HuH-7.5 (cell line): ENCODE data around the gene DIRAS3.
"Not testable (repeated sequence)": the region's sequence is repeated elsewhere in the genome, so short reads cannot be mapped to it uniquely, and the experiment has no call there.

Experiments
- DNase-seq: peaks from one replicate; pipeline ENCODE4 v3.0.0; 2011; ENCODE audit warnings: low spot score

Gene DIRAS3, protein sequence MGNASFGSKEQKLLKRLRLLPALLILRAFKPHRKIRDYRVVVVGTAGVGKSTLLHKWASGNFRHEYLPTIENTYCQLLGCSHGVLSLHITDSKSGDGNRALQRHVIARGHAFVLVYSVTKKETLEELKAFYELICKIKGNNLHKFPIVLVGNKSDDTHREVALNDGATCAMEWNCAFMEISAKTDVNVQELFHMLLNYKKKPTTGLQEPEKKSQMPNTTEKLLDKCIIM

DNA sequence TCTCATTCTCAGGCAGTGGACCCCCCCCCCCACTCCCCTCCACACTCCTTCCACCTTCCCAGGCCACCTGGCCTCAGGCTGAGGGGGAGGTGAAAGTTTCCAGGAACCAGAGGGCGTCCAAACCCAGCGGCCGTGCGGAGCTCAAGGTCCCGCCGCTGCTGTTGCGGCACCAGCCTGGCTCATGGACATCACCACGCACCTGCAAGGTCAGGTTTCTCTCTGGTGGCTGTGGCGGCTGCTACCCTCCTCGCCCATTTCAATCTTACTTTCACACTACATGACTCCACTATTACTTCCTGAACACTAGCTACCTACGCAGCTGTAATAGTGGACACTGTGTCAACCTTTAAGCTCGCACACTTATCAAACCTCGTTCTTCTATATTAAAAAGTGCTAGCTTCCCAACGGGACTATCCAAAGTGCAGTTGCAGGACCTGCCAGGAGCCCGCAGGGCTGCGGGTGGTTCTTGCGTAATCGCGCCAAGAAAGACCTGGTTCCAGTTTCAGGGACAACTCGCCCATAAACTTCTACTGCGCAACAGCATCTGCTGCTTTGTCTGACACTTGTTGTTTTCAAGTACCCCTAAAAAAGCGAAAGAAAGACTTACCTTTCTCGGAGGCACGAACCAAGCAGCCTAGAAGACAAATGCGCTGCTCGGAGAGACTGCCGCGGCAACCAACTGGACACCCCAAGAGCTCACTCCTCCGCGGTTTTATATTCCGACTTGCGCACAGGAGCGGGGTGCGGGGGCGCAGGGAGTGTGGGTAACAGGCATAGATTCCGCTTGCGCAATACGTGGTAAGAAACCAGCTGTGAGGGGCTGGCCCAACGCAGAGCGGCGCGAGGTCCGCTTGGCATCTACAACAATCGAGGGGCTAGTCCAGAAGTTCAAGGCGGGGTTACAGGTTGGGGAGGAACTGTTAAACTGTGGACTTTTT, at the start of gene DIRAS3:
Gene DIRAS3 (minus strand): TSS at position 687 of the 938 bp plus-strand sequence. CDS start 3,330 bp downstream, outside the sequence.
- DNase-seq = no peak

DNA sequence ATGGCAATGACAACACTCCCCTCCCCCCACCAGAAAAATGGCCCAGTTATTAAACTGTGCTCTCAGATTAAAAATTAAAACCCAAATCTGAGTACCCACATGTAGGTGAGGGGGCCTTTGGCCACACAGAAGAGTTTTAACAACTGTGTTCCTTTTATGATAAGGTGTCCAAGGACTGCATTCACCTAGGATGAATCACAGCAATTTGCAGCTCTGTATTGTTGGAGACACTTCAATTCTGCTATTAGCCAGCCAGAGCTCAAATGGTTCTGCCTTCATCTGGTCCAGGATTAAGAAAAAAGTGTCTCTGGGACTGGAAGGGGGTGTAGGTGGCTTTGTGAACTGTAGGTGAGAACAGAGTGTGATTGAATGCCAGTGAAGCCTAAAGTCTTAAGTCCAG, 43.3 kb upstream of the DIRAS3 start:
- no peak for DNase-seq

DNA sequence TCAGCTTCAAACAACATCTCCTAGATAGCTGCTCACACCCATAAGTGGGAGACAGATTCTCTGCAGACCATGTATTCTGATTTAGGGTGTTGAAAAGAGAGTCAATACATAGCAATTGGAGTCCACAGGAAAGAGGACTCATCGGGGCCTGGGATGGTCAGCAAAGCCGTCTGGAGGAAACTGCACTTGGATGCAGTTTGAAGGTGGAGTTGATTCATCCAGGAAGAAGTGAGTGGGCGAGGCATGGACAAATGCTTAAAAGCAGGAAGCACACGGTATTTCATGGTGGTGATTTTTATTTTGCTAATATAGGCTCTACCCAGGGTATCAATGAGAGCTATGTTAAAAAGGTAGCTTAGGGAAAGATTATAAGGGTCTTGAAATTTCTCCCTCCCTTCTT, 36.8 kb upstream of the DIRAS3 start:
- no peak for DNase-seq

DNA sequence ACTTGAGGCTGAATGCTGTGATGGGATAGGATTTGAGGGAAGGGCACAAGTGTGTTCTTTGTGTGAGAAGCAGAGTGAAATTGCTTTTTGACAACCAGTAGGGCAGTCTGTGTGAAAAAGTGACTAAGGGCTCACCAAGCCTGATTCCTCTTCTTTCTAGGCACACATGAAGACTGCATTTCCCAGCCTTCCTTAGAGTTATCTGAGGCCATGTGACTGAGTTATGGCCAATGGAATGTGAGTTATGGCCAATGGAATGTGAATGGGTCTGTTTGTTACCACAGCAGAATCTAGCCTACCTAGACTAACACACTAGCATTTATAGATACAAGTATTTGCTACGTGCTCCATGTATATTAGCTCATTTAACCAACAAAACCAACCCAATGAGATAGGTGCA, 35.3 kb upstream of the DIRAS3 start:
- no peak for DNase-seq

DNA sequence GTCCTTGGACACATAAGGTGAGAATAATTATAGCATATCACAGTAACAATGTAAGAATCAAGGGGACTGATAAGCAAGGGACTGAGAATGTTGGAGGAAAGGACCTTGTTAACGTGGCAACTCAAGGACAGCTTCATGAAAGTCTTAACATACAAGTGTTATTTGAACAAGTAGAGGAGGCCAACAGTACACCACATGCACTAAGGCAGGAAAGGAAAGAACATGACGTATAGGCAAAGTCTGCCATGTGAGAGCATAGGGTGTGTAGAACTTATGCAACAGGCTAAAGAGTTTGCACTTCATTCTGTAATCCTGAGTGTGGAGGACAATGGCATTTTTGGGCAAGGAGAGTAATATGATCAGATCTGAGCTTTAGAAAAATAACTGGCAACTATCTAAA, 33.3 kb upstream of the DIRAS3 start:
- DNase-seq = no peak

DNA sequence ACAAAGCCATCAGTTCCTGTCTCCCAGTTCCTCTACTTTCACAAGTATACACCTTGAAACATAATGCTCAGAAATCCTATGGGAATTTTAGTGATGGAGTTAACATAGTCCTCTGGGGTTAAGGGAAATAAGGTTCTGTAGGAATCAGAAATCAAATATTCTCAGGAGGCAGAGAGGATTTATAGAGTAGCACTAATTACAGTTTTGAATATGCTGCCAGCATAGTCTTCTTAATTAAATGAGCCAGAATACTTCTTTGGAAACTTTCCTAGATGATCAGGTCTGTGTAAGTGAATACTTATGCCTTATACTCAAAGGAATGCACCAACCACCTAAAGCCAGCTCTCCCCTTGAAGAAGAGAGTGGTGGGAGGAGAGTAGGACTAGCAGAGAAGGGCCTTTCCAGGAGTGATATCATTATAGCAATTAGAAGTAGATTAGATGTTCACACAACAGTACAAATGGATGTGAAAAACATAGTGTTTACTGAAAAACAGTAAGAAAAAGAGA, 31.4 kb upstream of the DIRAS3 start:
- DNase-seq = no peak

DNA sequence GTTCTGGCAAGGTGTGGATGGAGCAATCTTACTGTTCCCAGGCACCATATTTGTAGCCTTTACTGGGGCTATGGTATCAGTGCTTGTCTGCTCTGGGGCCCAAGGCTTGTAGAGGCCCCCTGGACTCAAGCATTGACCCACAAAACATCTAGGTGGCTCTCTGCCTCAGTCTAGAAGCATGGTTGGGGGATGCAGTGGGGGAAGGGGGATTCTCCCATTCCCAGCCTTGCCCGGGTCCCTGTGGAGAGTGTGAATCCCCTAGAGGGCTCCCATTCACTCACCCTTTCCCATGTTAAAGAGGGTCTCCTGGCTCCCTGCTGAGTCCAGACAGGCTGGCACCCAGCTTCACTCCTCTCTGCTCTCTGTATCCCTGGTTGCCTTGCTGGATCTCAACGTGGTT, 28.2 kb upstream of the DIRAS3 start:
- DNase-seq = no peak

DNA sequence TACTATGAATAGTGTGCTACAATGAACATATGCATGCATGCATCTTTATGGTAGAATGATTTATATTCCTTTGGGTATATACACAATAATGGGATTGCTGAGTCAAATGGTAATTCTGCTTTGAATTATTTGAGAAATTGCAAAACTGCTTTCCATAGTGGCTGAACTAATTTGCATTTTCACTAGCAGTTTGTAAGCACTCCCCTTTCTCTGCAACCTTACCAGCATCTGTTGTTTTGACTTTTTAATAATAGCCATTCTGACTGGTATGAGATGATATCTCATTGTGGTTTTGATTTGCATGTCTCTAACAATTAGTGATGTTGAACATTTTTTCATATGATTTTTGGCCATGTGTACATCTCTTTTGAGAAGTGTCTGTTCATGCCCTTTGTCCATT, 24.0 kb upstream of the DIRAS3 start:
- no peak for DNase-seq

DNA sequence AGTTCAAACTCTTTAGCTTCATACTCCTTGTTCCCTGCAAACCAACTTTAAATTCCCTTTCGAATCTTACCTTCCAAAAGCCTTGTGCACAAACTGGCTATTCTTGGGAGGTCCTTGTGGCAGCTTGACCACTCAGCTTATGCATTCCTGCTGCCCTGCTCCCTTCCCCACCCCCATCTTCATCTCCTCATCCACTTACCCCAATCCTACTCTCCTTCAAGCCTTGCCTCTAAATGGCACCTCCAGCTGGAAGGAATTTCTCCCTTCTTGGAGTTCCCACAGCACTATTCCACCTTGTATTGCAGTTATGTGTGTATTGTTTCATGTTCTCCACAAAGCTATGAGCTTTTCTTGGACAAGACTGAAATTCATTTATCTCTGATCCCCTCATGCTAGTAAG, 15.3 kb upstream of the DIRAS3 start:
- no peak for DNase-seq

DNA sequence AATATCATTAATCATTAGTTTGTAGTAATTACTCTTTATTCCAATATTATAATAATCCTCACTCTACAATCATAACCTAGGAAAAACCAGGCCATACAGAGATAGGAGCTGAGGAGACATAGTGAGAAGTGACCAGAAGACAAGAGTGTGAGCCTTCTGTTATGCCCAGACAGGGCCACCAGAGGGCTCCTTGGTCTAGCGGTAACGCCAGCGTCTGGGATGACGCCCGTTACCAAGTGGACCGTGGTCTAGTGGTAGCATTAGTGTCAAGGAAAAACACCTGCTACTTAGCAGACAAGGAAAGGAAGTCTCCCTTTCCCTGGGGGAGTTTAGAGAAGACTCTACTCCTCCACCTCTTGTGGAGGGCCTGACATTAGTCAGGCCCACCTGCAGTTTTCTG, 7.6 kb upstream of the DIRAS3 start:
- DNase-seq = not testable (repeated sequence)

DNA sequence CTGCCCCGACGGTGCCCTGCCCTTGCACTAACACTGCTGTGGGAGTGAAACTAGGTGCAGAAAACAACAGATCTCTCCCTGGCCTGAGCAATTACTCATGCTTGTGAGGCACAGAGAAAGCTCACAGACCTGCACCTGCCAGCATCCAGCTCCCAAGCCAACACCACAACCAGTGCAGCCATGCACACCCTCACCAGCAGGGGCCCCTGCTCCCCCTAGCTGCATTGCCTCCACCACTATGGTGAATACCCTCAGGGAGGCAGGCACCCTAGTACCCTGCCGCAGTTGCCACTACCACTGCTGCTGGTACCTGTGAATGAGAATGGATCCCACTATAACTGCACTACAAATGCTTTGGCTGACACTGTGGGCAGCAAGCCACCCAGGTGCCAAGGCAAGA, 7.1 kb upstream of the DIRAS3 start:
- DNase-seq = no peak

DNA sequence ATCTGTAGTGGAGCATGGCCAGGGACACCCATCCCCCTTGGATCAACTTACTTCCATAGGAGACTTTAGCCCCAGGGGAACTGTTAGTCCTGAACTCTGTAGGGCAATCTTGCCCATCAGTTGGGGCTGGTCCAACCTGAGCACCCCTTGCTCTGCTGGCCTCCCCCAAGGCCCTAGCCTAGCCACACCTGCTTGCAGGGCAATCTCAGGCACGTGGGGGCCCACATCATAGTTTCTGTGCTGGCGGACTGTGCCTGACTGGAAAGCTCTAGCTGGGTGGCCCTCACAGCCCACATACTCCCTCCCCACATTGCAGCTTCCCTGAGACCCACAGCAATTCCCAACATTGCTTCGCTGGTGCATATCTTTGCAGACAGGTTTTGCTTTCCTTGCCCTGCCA, 6.6 kb upstream of the DIRAS3 start:
- DNase-seq = no peak

DNA sequence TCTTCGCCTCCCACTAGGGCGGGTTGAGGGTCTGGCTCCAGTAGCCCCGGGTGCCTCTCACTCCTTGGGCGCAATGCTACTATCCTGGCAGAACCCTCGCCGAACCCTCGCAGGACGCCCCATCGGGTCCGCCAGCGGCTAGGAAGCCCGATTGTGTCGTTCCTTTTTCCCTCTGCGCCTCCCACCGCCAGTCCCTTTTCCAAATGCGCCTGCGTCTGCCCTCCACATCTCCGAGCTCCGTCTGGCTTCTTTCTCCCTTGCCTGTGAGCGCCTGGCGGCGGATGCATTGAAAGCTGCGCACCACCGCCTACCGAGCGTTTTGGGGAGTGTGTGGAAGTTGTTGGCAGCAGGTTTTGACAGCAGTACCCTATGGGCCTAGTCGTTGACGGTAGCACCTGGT, 1.0 kb upstream of the DIRAS3 start:
- DNase-seq = no peak

DNA sequence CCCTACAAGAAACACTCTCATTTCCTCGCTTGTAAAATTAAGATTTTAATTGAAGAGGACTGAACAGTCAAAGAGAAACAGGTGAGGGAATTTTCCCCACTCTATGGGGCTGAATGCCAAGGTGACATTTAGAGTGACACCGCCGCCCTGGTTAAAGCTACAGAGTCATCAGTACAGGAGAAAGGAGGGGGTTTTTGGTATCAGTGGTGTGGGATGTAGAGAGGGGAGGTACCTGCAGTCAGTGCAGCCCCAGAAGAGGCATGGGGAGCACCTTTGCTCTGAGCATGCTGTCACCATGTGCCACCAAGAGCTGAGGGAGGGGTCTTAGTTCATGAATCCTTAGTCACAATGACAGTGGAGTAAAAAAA, 2.8 kb downstream of the DIRAS3 start:
- DNase-seq = no peak

DNA sequence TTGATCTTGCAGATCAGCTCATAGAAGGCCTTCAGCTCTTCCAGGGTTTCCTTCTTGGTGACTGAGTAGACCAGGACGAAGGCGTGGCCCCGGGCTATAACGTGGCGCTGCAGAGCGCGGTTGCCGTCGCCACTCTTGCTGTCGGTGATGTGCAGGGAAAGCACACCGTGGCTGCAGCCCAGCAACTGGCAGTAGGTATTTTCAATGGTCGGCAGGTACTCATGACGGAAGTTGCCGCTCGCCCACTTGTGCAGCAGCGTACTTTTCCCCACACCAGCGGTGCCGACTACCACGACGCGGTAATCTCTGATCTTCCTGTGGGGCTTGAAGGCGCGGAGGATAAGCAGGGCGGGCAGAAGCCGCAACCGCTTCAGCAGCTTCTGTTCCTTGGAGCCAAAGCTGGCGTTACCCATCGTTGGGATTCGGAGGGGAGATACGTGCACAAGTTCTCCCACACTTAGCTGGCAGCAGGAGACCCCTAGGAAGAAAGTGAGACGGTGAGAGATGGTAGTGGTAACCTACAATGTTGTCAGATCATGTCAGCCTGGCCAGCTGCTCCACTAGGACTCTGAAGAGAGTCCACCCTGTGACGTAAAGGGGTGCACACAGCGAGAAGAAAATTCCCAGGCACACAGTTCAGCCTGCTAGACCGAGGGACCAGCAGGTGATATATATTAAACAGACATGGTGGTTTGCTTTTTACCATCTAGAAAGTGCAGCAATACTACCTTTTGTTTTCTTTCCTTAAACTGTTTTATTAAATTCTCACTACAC, 3.4 kb downstream of the DIRAS3 start:
- no peak for DNase-seq

DNA sequence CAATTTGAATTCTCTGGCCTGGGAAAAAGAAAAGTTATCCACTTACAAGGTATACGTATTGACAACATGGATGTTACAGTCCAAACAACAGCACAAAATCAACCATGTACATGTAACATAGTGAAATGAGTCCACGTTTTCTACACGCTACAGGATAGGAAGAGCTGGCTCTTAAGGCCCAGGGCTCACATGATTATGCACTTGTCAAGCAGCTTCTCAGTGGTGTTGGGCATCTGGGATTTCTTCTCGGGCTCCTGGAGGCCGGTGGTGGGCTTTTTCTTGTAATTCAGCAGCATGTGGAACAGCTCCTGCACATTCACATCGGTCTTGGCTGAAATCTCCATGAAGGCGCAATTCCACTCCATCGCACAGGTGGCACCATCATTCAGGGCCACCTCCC, 4.0 kb downstream of the DIRAS3 start:
- DNase-seq = no peak

DNA sequence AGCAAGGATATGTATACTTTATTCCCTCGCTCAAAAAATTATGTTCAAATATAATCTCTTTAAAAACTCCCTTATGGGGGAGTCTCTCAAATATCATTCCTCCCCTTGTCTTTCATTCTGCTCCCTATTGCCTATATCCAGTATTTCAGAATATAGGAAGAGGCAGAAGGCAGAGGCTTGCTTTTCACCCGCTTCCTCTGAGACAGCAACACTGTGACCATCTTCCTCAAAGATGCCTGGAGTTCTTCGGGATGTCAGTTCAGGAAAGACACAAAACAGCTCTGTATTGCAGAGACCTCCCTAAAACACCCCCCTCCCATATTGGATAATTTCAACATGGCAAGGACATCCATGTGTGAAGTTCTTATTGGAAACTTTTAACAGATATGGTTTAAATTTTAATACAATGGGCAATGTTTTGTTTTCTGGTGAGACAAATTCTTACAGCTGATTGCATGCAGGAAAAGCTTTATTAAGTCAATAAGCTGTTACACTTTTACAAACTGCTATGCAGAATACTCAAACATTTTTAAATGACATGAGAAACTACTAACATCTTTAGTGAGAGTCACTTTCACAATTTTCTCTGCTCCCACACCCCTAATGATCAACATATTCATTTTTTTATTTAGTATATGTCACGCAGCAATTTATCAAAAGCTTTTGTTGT, 4.8 kb downstream of the DIRAS3 start:
- DNase-seq = no peak

DNA sequence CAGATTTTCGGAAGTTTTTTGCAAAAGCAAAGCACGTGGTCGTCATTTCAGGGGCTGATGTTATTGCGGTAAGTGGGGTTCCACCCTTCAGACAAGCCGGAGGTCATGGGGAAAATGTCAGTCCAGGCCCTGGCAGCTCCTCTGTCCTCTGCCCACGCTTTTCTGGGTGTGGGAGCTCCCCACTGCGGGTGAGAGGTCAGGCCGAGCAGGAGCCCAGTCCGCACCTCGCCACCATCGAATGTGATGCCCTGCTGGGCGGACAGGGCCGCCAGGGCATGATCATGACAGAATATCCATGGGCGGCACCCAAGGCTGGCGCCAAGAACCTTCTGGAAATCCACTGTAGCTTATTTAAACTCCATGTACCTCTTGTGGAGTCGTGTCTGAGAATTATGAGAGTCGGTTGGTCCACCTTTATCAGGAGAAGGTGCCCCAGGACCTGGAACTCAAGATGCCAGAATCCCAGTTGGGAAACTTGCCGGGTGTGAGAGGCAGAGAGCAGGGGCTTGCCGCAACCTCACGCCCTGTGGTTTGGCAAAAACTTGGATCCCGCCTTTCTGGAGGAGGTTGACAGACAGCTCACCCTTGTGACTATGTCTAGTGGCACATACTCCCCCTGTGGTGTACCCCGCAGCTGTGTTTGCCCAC, 6.9 kb downstream of the DIRAS3 start:
- no peak for DNase-seq

DNA sequence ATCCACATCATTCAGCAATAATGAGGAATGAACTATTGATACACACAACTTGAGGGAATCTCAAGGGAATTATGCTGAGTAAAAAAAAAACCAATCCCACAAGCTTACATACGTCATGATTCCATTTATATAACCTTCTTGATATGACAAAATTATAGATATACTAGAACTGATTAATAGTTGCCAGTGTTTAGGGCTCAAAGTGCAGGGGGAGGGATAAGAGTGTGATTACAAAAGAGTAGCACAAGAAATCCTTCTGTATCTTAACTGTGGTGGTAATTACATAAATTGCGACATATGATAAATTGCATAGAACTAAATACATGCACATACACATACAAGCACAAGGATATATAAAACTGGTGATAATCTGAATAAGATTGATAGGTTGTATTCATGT, 13.5 kb downstream of the DIRAS3 start:
- no peak for DNase-seq

DNA sequence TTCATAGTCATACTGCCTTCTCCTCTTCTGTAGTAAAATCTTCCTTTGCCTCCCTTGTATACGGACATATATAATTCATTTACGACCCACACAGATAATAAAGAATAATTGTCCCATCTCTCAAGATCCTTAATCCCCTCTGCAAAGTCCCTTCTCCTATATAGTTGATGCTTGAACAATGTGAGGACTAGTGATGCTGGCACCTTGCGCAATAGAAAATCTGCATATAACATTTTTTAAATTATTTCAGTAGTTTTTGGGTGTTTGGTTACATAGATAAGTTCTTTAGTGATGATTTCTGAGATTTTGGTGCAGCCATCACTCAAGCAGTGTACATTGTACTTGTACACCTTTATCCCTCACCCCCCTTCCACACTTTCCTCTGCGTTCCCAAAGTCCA, 21.0 kb downstream of the DIRAS3 start:
- no peak for DNase-seq

DNA sequence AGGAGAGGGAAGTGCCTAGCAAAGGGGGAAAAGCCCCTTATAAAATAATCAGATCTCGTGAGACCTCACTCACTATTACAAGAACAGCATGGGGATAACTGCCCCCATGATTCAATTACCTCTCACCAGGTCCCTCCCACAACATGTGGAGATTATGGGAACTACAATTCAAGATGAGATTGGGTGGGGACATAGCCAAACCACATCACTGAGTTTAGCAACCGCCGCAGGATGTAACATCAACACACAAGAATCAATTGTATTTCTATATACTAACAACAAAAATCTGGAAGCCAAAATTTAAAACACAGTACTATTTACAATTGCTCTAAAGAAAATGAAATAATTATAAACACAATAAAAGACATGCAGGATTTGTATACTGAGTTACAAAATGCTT, 21.9 kb downstream of the DIRAS3 start:
- no peak for DNase-seq
